ENCODE measurements around the gene TSPAN31.

- TF ChIP-seq CBX3 (IDR thresholded peaks at IDR 0.05; ENCODE audit: borderline replicate concordance in 1 of 2, low read length in 2 of 2) (no peak), RAD51 (IDR thresholded peaks at IDR 0.05; ENCODE audit: borderline replicate concordance, low read depth) (no peak), CHD2 (IDR thresholded peaks at IDR 0.05; ENCODE audit: low read depth, low read length) (no peak), NR2F6 (CRISPR knock-in tag; IDR thresholded peaks at IDR 0.05) (no peak)
Measured at GRCh38 chr12:57765003-57765697, 20.3 kb downstream of the TSPAN31 start.

Measured in K562 (cell line).